A549 (cell line): ENCODE data around the gene UTF1. TPM values are rescaled to one million over a fixed set of nuclear protein-coding genes. Genes with fewer than 3 reads are reported as not detected.
A peak's percentile ranks its signal among the peaks of the same experiment; 100 is the strongest.

Experiments used
- ATAC-seq, 2 experiments: fragments of 200-7000 bp in 1 of 2; fragments of >200 bp in 1 of 2; cut with Nextera tagmentation in 1 of 2; cut with Tn5 transposase in 1 of 2; 3 replicates each; pipeline versions ENCODE4 v1.8.0 to v1.9.1; 2018 to 2020; ENCODE audit warnings: mild to moderate bottlenecking in 1 of 2, moderate library complexity in 1 of 2
- CTCF ChIA-PET: fragments of 300-600 bp; sonication (Branson Sonifier 250); formaldehyde crosslinking; extraction: SDS; loops from one replicate; lab custom pipeline; 2021; ENCODE audit warnings: antibody characterized with exemption, inconsistent platforms; lab: Yijun Ruan, JAX
- POLR2A ChIA-PET: fragments of 350-600 bp; formaldehyde crosslinking; extraction: SDS; loops from one replicate; lab custom pipeline; 2021; ENCODE audit warnings: antibody characterized with exemption, inconsistent platforms; lab: Yijun Ruan, JAX
- DNase-seq, 2 experiments: peaks; one replicate each; pipeline versions ENCODE4 v3.0.0 to v3.0.0-alpha.2; 2011 to 2016; ENCODE audit warnings: low read depth in 1 of 2, low spot score in 1 of 2
- FAIRE-seq: peaks from 2 replicates; lab custom pipeline; 2011; peaks lifted over from hg19 to GRCh38; lab: Jason Lieb, UNC
- H3K27ac ChIP-seq, 2 experiments: fragments of >200 bp; sonication (Bioruptor Twin); formaldehyde crosslinking; 3 replicates each; pipeline ENCODE4 v1.5.1; 2016 to 2017
- H3K4me1 ChIP-seq: fragments of >200 bp; sonication (Bioruptor Twin); formaldehyde crosslinking; 3 replicates; pipeline ENCODE4 v1.6.1; 2016
- H3K4me2 ChIP-seq: fragments of >200 bp; sonication (Bioruptor Twin); formaldehyde crosslinking; 3 replicates; pipeline ENCODE4 v1.6.1; 2016
- H3K4me3 ChIP-seq: fragments of >200 bp; sonication (Bioruptor Twin); formaldehyde crosslinking; 3 replicates; pipeline ENCODE4 v1.5.1; 2016
- H3K9me3 ChIP-seq: fragments of >200 bp; sonication (Bioruptor Twin); formaldehyde crosslinking; 3 replicates; pipeline ENCODE4 v1.6.1; 2016
- CBX2 ChIP-seq: fragments of 200-600 bp; sonication (generic); IDR thresholded peaks from 2 replicates; pipeline ENCODE4 v1.6.1; 2016; ENCODE audit warnings: low read depth, mild to moderate bottlenecking, borderline replicate concordance
- CHD2 ChIP-seq: fragments of 150-350 bp; IDR thresholded peaks from 2 replicates; pipeline ENCODE4 v1.6.1; 2014; ENCODE audit warnings: low read length; ENCODE audit not compliant: partially characterized antibody
- EHF ChIP-seq: fragments of 250-450 bp; sonication (Bioruptor Pico); IDR thresholded peaks from 2 replicates; pipeline ENCODE4 v1.5.0; 2020; ENCODE audit warnings: mild to moderate bottlenecking
- FOSL2 ChIP-seq, 2 experiments: fragments of 450-650 bp in 1 of 2; fragments of >200 bp in 1 of 2; sonication (Bioruptor Twin) in 1 of 2; formaldehyde crosslinking; IDR thresholded peaks; 2 replicates each; pipeline versions ENCODE4 v1.5.0 to v1.6.1; 2016 to 2020; ENCODE audit warnings: mild to moderate bottlenecking in 1 of 2, moderate library complexity in 1 of 2
- FOXS1 ChIP-seq: fragments of 250-450 bp; sonication (Bioruptor Pico); IDR thresholded peaks from 2 replicates; pipeline ENCODE4 v1.5.0; 2020; ENCODE audit warnings: mild to moderate bottlenecking, moderate library complexity
- HES2 ChIP-seq: fragments of >200 bp; sonication (Bioruptor Twin); formaldehyde crosslinking; IDR thresholded peaks from 2 replicates; pipeline ENCODE4 v1.6.1; 2016
- HEYL ChIP-seq: fragments of 250-450 bp; sonication (Bioruptor Pico); IDR thresholded peaks from 2 replicates; pipeline ENCODE4 v1.8.0; 2021; ENCODE audit warnings: mild to moderate bottlenecking, moderate library complexity
- HOXB13 ChIP-seq: fragments of 250-450 bp; sonication (Bioruptor Pico); IDR thresholded peaks from 2 replicates; pipeline ENCODE4 v1.5.0; 2020; ENCODE audit warnings: low read depth, mild to moderate bottlenecking, moderate library complexity
- MAFK ChIP-seq: fragments of 450-650 bp; IDR thresholded peaks from 2 replicates; pipeline ENCODE4 v1.6.1; 2014; ENCODE audit not compliant: partially characterized antibody
- MAX ChIP-seq: IDR thresholded peaks from 2 replicates; pipeline ENCODE4 v1.6.1; 2012
- NPAS2 ChIP-seq: fragments of 250-450 bp; sonication (Bioruptor Pico); IDR thresholded peaks from 2 replicates; pipeline ENCODE4 v1.8.0; 2022; ENCODE audit warnings: mild to moderate bottlenecking, moderate library complexity, borderline replicate concordance
- PBX3 ChIP-seq: IDR thresholded peaks from 2 replicates; pipeline ENCODE4 v1.6.1; 2012
- POLR2A ChIP-seq: IDR thresholded peaks from 2 replicates; pipeline ENCODE4 v1.6.1; 2012; ENCODE audit warnings: mild to moderate bottlenecking, low read length
- RARB ChIP-seq: fragments of 250-450 bp; sonication (Bioruptor Pico); IDR thresholded peaks from 2 replicates; pipeline ENCODE4 v1.8.0; 2021; ENCODE audit warnings: mild to moderate bottlenecking, moderate library complexity
- REST ChIP-seq: fragments of 200-600 bp; sonication (generic); IDR thresholded peaks from 2 replicates; pipeline ENCODE4 v1.6.1; 2016; ENCODE audit warnings: antibody characterized with exemption, mild to moderate bottlenecking, moderate library complexity
- USF2 ChIP-seq: fragments of 450-650 bp; IDR thresholded peaks from 2 replicates; pipeline ENCODE4 v1.6.1; 2014; ENCODE audit warnings: antibody characterized with exemption
- ZFP36 ChIP-seq: fragments of 450-650 bp; IDR thresholded peaks from 2 replicates; pipeline ENCODE4 v1.6.1; 2014; ENCODE audit warnings: borderline replicate concordance; ENCODE audit not compliant: partially characterized antibody
- WGBS: methylation state at CpG from one replicate; pipeline ENCODE4 v1.1.6; 2017; ENCODE audit errors: missing lambda C conversion rate; 5-methylcytosine and 5-hydroxymethylcytosine counted together
- polyA plus RNA-seq, 4 experiments: library from polyadenylated mRNA; depleted of rRNA in 3 of 4; stranded (reverse); fragments of >200 nt; fragmentation: RNase III in 1 of 4; extraction: RNeasy Plus Mini Kit Qiagen cat#74134 plus additional on column Dnase treatment in 1 of 4; gene quantifications; 2 replicates in 3 of 4; 3 replicates in 1 of 4; pipeline ENCODE4 v1.2.3, GENCODE V29; 2011 to 2017

The UTF1 gene
- polyA plus RNA-seq, 2 of the 4 experiments (the other 2 are of a cell fraction), result not detected

GRCh38 chr10:133187091-133187905 is 42.7 kb upstream of the UTF1 start:
- CTCF ChIA-PET, result interaction anchor here (1.5 to 1.6 kb wide), 2 partner anchors 10 to 44 kb away, joined by 3 to 5 read pairs; no protein-coding TSS in a partner anchor
- Histone ChIP-seq H3K9me3 (peaks cover 7% of the 10 kb centered on the region; the same call in 2 of the 3 replicates), H3K4me1 (no peaks in the 10 kb centered on the region)
- 77% methylated on average over 30 of the region's 38 CpGs for WGBS
- no peak for TF ChIP-seq REST
- no peak for TF ChIP-seq CBX2
- no peak for TF ChIP-seq HES2
- no peak for TF ChIP-seq PBX3
- no peak for TF ChIP-seq USF2
- TF ChIP-seq NPAS2 (CRISPR knock-in tag), result no peak
- TF ChIP-seq, all 56 proteins: peak for 0
- FAIRE-seq (no peak), DNase-seq (no peak), ATAC-seq (peak in 1 of 2 experiments; percentile 16; a peak in 2 of 6 replicates)
- Histone ChIP-seq H3K27ac (no peak overlapping the region), H3K4me2 (no peak overlapping the region), H3K4me3 (no peak overlapping the region)
- POLR2A ChIA-PET, result no interaction called here

GRCh38 chr10:133187906-133188681 is 41.9 kb upstream of the UTF1 start:
- no peak overlapping the region for H3K4me2 ChIP-seq
- no peaks in the 10 kb centered on the region for H3K4me1 ChIP-seq
- FAIRE-seq, result no peak
- TF ChIP-seq HEYL (CRISPR knock-in tag) (no peak), POLR2A (no peak), HOXB13 (CRISPR knock-in tag) (no peak), CHD2 (no peak), PBX3 (no peak), MAFK (no peak), EHF (no peak)
- H3K9me3 ChIP-seq, result peaks cover 12% of the 10 kb centered on the region; the same call in 2 of the 3 replicates
- no peak overlapping the region for H3K4me3 ChIP-seq
- no peak for DNase-seq
- WGBS, result 70% methylated on average over 24 of the region's 38 CpGs
- no peak overlapping the region for H3K27ac ChIP-seq
- ChIA-PET CTCF (no interaction called here), POLR2A (no interaction called here)
- no peak for ATAC-seq

GRCh38 chr10:133189256-133189655 is 40.8 kb upstream of the UTF1 start:
- FAIRE-seq, result no peak
- ATAC-seq, result no peak; a peak in 1 of 6 replicates
- DNase-seq, result no peak
- TF ChIP-seq ZFP36 (no peak), MAX (no peak), FOXS1 (CRISPR knock-in tag) (no peak), RARB (no peak), FOSL2 (IDR thresholded peaks at IDR 0.05) (no peak), FOSL2 (CRISPR knock-in tag; IDR thresholded peaks at IDR 0.05) (no peak)
- no peak overlapping the region for H3K27ac ChIP-seq
- 60% methylated on average over 21 of the region's 22 CpGs for WGBS
- no peak overlapping the region for H3K4me3 ChIP-seq
- H3K9me3 ChIP-seq, result peaks cover 12% of the 10 kb centered on the region; the same call in 2 of the 3 replicates
- no peak overlapping the region for H3K4me2 ChIP-seq
- H3K4me1 ChIP-seq, result no peaks in the 10 kb centered on the region
- POLR2A ChIA-PET, result no interaction called here
- CTCF ChIA-PET, result no interaction called here
